Upper lobe of left lung (tissue), 6 donors: Measurements from ENCODE around the gene DNAJB8. TPM values are rescaled to one million over a fixed set of nuclear protein-coding genes. Genes with fewer than 3 reads are reported as not detected.
A peak's percentile ranks its signal among the peaks of the same experiment; 100 is the strongest.

Source experiments
- ATAC-seq, 2 donors: fragments of 200-7000 bp; cut with Tn5 transposase; one replicate each; pipeline ENCODE4 v1.9.1; 2022; ENCODE audit warnings: mild to moderate bottlenecking in 2 of 2, moderate library complexity in 2 of 2; ENCODE audit not compliant: low FRiP score in 2 of 2
- DNase-seq, 2 donors: peaks; one replicate each; pipeline ENCODE4 v3.0.0-alpha.2; 2019 to 2020
- H3K27ac ChIP-seq, 4 donors: fragments of 200-600 bp; sonication (generic); one replicate each; pipeline ENCODE4 v1.5.1; 2016 to 2019
- H3K27me3 ChIP-seq, 4 donors: fragments of 200-600 bp; sonication (generic); one replicate each; pipeline ENCODE4 v1.5.1; 2017 to 2019
- H3K36me3 ChIP-seq, 4 donors: fragments of 200-600 bp; sonication (generic); one replicate each; pipeline ENCODE4 v1.5.1; 2016 to 2019
- H3K4me1 ChIP-seq, 4 donors: fragments of 200-600 bp; sonication (generic); one replicate each; pipeline ENCODE4 v1.5.1; 2018 to 2019
- H3K4me3 ChIP-seq, 4 donors: fragments of 200-600 bp; sonication (generic); one replicate each; pipeline ENCODE4 v1.5.1; 2017 to 2019; ENCODE audit warnings: mild to moderate bottlenecking in 2 of 4, moderate library complexity in 1 of 4
- H3K9me3 ChIP-seq, 4 donors: fragments of 200-600 bp; sonication (generic); one replicate each; pipeline ENCODE4 v1.5.1; 2018 to 2019
- CTCF ChIP-seq, 6 experiments: fragments of 450-650 bp in 4 of 6; fragments of 200-600 bp in 2 of 6; sonication (generic) in 2 of 6; IDR thresholded peaks; one replicate each; pipeline ENCODE4 v1.5.1; 2016 to 2019; ENCODE audit warnings: antibody characterized with exemption in 6 of 6
- EP300 ChIP-seq, 4 donors: sonication (generic); formaldehyde crosslinking; IDR thresholded peaks; one replicate each; pipeline ENCODE4 v1.5.1; 2017; ENCODE audit warnings: antibody characterized with exemption in 4 of 4, control low read depth in 2 of 4
- POLR2A ChIP-seq, 4 donors: fragments of 450-650 bp; IDR thresholded peaks; one replicate each; pipeline ENCODE4 v1.5.1; 2016 to 2017; ENCODE audit warnings: antibody characterized with exemption in 4 of 4, mild to moderate bottlenecking in 2 of 4
- POLR2AphosphoS5 ChIP-seq, 2 donors: sonication (generic); formaldehyde crosslinking; IDR thresholded peaks; one replicate each; pipeline ENCODE4 v1.5.1; 2017; ENCODE audit warnings: antibody characterized with exemption in 2 of 2
- WGBS, 2 donors: methylation state at CpG; one replicate each; pipeline ENCODE4 v1.1.5; 2017 to 2018; 5-methylcytosine and 5-hydroxymethylcytosine counted together
- total RNA-seq, 6 donors: library from RNA; depleted of rRNA in 4 of 6; stranded (reverse); fragments of >200 nt in 4 of 6; gene quantifications; one replicate each; pipeline versions ENCODE4 v1.1.0 to v1.2.1, GENCODE V29; 2016 to 2021
- donor health status: DM: no; HTN: no; CAD: no; lungs with moderate emphysema.
- donor health status: DM: no; HTN: yes; CAD: no; lungs with severe emphysema.

The DNAJB8 gene
- total RNA-seq, 6 donors from 2014 or later = not detected

- peaks cover 0 to 18% (median 8%) of the 10 kb centered on the region in 4 donors for H3K27me3 ChIP-seq
- ATAC-seq = no peak
- H3K9me3 ChIP-seq = no peaks in the 10 kb centered on the region
- peak in 1 of 2 donors; percentile 83 for DNase-seq
- 59% methylated on average over 14 of the region's 53 CpGs; no CpG with 5 or more reads in 1 of the 2 donors for WGBS, 2 donors
- H3K36me3 ChIP-seq = no peaks in the 10 kb centered on the region
- H3K4me1 ChIP-seq = peaks cover 9 to 13% (median 12%) of the 10 kb centered on the region in 4 donors
- no peak overlapping the region for H3K27ac ChIP-seq
- TF ChIP-seq EP300 (IDR thresholded peaks at IDR 0.05) (no peak), POLR2AphosphoS5 (IDR thresholded peaks at IDR 0.05) (no peak)
- H3K4me3 ChIP-seq = peak overlapping the region in 3 of 4 donors; percentile 27 to 49 (median 45)
These were observed 33.5 kb downstream of the DNAJB8 start for GRCh38 chr3:128432971-128433836.

DNA sequence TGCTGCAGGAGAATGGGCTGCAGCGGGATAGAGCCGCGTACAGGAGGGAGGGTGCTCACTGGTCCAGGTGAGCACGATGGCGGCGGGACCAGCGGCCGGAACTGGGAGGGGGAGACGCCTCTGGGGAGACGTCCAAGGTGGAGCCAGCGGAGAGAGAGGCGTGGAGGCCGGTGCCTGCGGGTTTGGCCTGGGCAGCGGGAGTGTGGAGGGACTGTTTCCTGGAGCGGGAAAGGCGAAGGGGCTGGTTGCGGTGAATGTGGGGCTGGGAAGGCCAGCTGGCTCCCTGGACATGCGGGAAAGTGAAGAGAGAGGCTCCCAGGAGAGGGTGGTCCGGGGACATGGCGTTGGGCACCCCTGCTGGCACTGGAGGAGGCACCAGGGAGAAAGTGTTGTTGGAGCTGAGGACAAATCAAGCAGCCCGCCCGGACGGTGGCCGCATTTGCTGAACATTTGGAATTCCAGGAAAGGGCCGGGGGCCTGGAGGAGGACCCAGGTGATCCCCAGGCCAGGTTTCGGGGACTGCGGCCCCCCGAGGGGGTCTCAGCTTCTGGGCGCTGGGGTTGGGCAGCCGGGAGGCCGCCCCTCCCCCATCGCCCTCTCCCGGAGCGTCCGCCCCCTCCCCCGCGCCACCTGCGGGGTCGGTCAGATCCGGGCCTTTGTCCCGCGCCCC, 34.3 kb downstream of the DNAJB8 start:
- no peak for TF ChIP-seq POLR2AphosphoS5 (IDR thresholded peaks at IDR 0.05)
- no peak for TF ChIP-seq EP300 (IDR thresholded peaks at IDR 0.05)
- TF ChIP-seq POLR2A (IDR thresholded peaks at IDR 0.05) = no peak
- TF ChIP-seq CTCF (IDR thresholded peaks at IDR 0.05) = no peak
- WGBS, 2 donors = 14 to 22% methylated on average over 23 to 29 of the region's 43 CpGs
- H3K27ac ChIP-seq = no peak overlapping the region
- peak overlapping the region in 3 of 4 donors; percentile 27 to 49 (median 45) for H3K4me3 ChIP-seq
- DNase-seq (peak in 1 of 2 donors; percentile 76), ATAC-seq (no peak)
- H3K4me1 ChIP-seq = peaks cover 9 to 13% (median 12%) of the 10 kb centered on the region in 4 donors
- H3K9me3 ChIP-seq = no peaks in the 10 kb centered on the region
- H3K36me3 ChIP-seq = no peaks in the 10 kb centered on the region
- H3K27me3 ChIP-seq = peaks cover 0 to 18% (median 8%) of the 10 kb centered on the region in 4 donors

DNA sequence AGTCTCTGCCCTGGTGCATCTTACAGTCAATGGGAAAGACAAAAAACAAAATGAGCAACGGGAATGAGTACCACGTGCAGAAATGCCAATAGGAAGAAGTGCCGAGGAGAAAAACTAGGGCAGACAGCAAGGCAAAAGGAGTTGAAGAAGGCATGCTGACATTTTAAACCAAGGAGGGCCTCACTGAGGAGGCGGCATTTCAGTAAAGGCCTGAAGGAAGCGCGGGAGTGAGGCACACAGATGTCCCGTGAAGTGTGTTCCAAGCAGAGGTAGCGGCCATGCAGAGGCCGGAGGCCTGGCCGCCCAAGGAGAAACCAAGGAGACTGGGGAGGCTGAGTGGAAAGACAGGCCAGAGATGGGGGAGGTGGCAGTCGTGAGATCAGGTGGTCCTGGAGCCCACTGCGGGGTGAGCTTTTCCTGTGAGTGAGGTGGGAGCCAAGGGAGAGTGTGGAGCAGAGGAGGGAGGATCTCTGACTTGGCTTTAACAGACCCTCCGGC, 34.8 kb downstream of the DNAJB8 start:
- no peaks in the 10 kb centered on the region for H3K36me3 ChIP-seq
- 77 to 79% methylated on average over 13 of the region's 13 CpGs for WGBS, 2 donors
- no peaks in the 10 kb centered on the region for H3K9me3 ChIP-seq
- peaks cover 9 to 13% (median 12%) of the 10 kb centered on the region in 4 donors for H3K4me1 ChIP-seq
- no peak for TF ChIP-seq CTCF (IDR thresholded peaks at IDR 0.05)
- TF ChIP-seq EP300 (IDR thresholded peaks at IDR 0.05) = no peak
- TF ChIP-seq POLR2AphosphoS5 (IDR thresholded peaks at IDR 0.05) = no peak
- no peak for TF ChIP-seq POLR2A (IDR thresholded peaks at IDR 0.05)
- ATAC-seq (no peak), DNase-seq (peak in 1 of 2 donors; percentile 27)
- H3K4me3 ChIP-seq = no peak overlapping the region
- H3K27me3 ChIP-seq = peaks cover 0 to 18% (median 8%) of the 10 kb centered on the region in 4 donors
- H3K27ac ChIP-seq = no peak overlapping the region

DNA sequence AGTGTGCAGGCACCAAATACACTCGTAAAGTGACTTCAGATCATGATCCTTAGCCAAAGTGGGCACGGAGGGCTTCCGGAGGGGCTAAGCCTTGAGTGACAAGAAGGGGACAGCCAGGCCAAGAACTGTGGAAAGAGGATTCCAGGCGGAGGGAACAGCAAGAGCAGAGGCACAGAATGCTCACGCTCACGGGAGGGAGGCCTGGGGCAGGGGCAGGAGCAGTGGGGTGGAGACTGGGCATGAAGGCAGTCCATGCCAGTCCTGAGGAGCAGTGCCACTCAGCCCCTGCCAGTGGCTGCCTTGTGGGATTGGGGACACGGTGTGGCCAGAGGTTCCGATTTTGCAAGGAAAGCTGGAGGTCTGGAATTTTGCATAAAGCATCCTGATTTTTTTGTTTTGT, 36.0 kb downstream of the DNAJB8 start:
- WGBS, 2 donors = 87 to 88% methylated on average over 8 of the region's 8 CpGs
- Histone ChIP-seq H3K36me3 (no peaks in the 10 kb centered on the region), H3K27ac (no peak overlapping the region)

More for the DNA sequence above, 36.0 kb downstream of the DNAJB8 start:
- DNase-seq (no peak), ATAC-seq (no peak)
- H3K27me3 ChIP-seq = peaks cover 0 to 20% (median 8%) of the 10 kb centered on the region in 4 donors
- peaks cover 18 to 22% (median 18%) of the 10 kb centered on the region in 4 donors for H3K4me1 ChIP-seq
- TF ChIP-seq POLR2AphosphoS5 (IDR thresholded peaks at IDR 0.05) = no peak
- no peak for TF ChIP-seq CTCF (IDR thresholded peaks at IDR 0.05)
- no peak for TF ChIP-seq POLR2A (IDR thresholded peaks at IDR 0.05)
- no peak for TF ChIP-seq EP300 (IDR thresholded peaks at IDR 0.05)
- no peak overlapping the region for H3K4me3 ChIP-seq
- no peaks in the 10 kb centered on the region for H3K9me3 ChIP-seq
